ENCODE data around the gene VCAN.

GRCh38 chr5:83577036-83577636, 105.6 kb downstream of the VCAN start:
- TF ChIP-seq POLR2A (IDR thresholded peaks at IDR 0.05): no peak
- TF ChIP-seq CTCF (IDR thresholded peaks at IDR 0.05): no peak

Measured in heart left ventricle (tissue), 13 donors.